Suprapubic skin (tissue), 3 donors: ENCODE measurements around the gene UNC93A.

Experiments
- EP300 ChIP-seq: sonication (generic); formaldehyde crosslinking; IDR thresholded peaks from one replicate; pipeline ENCODE4 v1.6.1; 2017; ENCODE audit warnings: antibody characterized with exemption
- TF ChIP-seq, protein P1 (sequence below), 2 donors: fragments of 200-600 bp in 1 of 2; fragments of 450-650 bp in 1 of 2; sonication (generic) in 1 of 2; IDR thresholded peaks; one replicate each; pipeline ENCODE4 v1.5.1; 2016 to 2019; ENCODE audit warnings: antibody characterized with exemption in 2 of 2, mild to moderate bottlenecking in 1 of 2, moderate library complexity in 1 of 2

DNA sequence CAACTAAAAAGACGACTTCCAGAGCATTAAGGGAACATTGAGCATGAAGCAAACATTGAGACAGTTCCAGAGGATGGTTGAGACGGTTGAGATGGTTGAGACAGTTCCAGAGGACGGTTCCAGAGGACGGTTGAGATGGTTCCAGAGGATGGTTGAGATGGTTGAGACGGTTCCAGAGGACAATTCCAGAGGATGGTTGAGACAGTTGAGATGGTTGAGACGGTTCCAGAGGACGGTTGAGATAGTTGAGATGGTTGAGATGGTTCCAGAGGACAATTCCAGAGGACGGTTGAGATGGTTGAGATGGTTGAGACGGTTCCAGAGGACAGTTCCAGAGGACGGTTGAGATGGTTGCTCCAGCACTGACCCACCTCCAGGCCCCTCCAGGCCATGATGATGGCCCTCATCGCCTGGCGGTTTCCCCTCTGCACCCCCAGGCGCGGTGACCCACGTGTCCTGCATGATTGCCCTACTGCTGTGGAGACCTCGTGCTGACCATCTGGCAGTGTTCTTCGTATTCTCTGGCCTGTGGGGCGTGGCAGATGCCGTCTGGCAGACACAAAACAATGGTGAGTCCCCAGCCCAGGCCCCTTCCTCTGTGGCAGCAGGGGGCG, 16.3 kb downstream of the UNC93A start:
- TF ChIP-seq, protein P1, sequence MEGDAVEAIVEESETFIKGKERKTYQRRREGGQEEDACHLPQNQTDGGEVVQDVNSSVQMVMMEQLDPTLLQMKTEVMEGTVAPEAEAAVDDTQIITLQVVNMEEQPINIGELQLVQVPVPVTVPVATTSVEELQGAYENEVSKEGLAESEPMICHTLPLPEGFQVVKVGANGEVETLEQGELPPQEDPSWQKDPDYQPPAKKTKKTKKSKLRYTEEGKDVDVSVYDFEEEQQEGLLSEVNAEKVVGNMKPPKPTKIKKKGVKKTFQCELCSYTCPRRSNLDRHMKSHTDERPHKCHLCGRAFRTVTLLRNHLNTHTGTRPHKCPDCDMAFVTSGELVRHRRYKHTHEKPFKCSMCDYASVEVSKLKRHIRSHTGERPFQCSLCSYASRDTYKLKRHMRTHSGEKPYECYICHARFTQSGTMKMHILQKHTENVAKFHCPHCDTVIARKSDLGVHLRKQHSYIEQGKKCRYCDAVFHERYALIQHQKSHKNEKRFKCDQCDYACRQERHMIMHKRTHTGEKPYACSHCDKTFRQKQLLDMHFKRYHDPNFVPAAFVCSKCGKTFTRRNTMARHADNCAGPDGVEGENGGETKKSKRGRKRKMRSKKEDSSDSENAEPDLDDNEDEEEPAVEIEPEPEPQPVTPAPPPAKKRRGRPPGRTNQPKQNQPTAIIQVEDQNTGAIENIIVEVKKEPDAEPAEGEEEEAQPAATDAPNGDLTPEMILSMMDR (IDR thresholded peaks at IDR 0.05): no peak
- no peak for TF ChIP-seq EP300
